Cardiac septum (tissue), 1 donor: Measurements from ENCODE around the gene GUCY2D. TPM values are rescaled to one million over a fixed set of nuclear protein-coding genes. Genes with fewer than 3 reads are reported as not detected.
A peak's percentile ranks its signal among the peaks of the same experiment; 100 is the strongest.

Experiments
- DNase-seq: peaks from one replicate; pipeline ENCODE4 v3.0.0-alpha.2; 2020; ENCODE audit warnings: low spot score
- intact Hi-C: fragments of 100-400 bp; cut with DNase I; formaldehyde crosslinking; loops from one replicate; pipeline ENCODE4 v1.14.0; 2022
- total RNA-seq: library from RNA; stranded (reverse); fragmentation: NEBNext Ultra II Directional; extraction: Animal tissue kit (Norgen Biotek cat#: 25700); gene quantifications from one replicate; pipeline ENCODE4 v1.2.1, GENCODE V29; 2021
- donor health status: DM: no; HTN: no; CAD: no.

Gene GUCY2D
- total RNA-seq, 1 donor from 2014 or later, result not detected

DNA sequence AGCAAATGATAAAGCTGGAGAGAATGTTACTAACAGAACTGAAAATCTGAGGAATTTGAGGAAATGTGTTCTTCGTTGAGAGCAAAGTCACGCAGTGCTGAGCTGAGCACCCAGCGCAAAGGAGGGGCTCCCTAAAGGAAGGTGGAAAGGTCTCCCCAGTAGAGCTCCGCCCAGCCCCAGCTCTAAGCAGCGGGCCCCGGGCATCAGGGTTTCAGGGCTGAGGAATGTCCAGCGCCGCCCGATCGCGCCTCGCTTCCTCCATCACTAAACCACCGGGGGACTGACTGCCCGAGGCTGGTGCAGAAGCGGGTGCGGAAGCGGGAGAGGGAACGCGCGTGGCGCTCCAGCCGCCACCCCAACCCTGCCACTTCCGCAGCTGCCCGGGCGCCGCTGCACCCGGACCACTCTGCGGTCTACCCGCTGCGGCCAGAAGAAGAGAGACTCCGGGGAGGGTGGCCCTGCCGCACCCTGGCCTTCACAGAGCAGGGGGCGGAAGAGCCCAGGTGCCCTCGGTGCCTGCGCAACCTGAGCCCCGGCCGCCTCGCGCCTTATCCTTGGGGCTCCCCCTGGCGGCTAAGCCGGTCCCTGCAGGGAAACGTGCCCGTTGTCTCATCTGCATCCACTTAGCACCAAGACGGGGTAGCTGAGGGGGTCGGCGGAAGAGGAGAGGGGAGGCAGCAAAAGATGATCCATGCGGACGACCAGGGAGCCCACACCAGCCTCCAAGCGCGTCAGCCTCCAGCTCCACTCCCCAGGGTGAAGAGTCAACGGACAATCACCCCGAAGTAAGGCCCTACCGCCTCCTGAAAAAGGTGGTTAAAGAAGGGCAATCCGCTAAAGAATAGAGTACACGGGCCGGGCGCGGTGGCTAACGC lies 12.4 kb upstream of the GUCY2D start:
- intact Hi-C loops, result loop anchor here (1.0 to 5.0 kb wide), 4 partner anchors 77 to 247 kb away; no protein-coding TSS in a partner anchor
- DNase-seq, result peak; percentile 93

DNA sequence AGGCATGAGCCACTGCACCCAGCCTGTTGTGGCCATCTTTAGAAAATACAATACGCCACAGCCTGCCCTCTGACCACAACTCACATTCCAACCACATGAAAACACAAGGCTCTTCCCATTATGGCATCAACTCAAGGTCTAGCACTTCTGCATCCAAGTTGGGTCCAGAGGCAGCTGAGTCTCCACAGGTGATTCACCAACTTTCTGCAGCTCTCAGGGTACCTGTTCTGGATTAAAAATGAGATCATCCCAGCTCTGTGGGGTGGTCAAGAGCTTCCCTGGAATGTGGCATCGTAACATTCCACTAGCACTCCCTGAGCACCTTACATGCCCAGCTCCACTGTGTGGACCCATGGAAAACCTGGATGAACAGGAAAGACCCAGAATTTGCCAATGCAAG lies 9.9 kb upstream of the GUCY2D start:
- DNase-seq, result no peak
- intact Hi-C loops, result loop anchor here (5.0 kb wide), 1 partner anchor 170 kb away; no protein-coding TSS in a partner anchor

DNA sequence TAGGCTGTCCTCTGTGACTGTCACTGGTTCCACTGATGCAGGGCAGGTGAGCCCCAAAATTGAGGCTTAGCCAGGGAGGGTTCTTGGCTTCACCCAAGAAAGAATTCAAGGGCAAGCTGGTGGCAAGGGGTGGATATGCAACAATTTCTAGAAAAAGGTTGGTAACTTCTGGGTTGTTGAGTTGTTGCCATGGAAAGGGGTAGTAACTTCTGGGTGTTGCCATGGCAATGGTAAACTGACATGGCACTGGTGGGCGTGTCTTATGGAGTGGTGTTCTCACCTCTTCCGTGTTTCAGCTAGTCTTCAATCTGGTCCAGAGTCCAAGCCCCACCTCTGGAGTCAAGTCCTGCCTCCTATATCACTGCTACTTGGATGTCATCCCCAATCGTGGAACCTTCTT lies 9.5 kb upstream of the GUCY2D start:
- intact Hi-C loops, result loop anchor here (5.0 kb wide), 1 partner anchor 171 kb away; no protein-coding TSS in a partner anchor
- DNase-seq, result no peak

GRCh38 chr17:7993972-7994589 lies 8.3 kb upstream of the GUCY2D start:
- intact Hi-C loops, result loop anchor here (5.0 kb wide), 1 partner anchor 172 kb away; no protein-coding TSS in a partner anchor
- no peak for DNase-seq

DNA sequence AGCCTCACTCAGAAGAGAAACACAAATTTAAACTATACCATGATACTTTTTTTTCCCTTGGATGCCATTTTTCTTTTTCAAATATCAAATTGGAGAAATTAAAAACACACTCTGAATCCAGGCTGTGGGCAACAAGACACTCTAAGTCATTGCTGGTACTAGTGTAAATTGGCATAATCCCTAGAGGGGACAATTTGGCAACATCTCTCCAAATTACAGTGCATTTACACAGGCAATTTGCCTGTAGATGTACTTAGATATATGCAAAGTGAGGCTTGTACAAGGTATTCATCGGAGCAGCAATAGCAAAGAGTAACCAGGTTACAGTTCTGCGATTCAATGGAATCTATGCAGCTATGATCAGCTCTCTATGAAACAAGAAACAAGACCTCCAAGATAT lies 6.7 kb upstream of the GUCY2D start:
- intact Hi-C loops, result no loop called here
- no peak for DNase-seq

GRCh38 chr17:7997186-7997585 lies 5.2 kb upstream of the GUCY2D start:
- intact Hi-C loops, result no loop called here
- no peak for DNase-seq

GRCh38 chr17:8002721-8003593 lies 542 bp downstream of the GUCY2D start:
- intact Hi-C loops, result no loop called here
- no peak for DNase-seq

GRCh38 chr17:8003594-8004181 lies 1.3 kb downstream of the GUCY2D start:
- DNase-seq, result no peak
- intact Hi-C loops, result no loop called here

DNA sequence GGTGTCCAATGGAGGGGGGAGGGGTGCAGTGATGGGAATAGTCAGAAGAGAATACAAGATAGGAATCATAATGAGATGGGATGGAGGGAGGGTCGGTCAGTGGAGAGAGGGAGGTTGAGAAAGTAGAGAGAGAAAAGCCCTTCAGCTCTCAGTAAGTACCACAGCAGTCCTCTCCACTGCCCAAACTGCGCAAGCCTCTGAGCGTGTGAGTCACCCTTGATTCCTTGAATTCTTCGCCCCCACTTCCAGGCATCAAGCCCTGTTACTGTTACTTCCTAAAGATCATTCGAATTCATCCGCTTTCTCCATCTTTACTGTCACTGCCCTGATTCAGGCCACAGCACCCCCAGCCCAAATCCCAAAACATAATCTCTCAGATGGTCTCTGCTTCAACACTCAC lies 2.5 kb downstream of the GUCY2D start:
- intact Hi-C loops, result no loop called here
- DNase-seq, result no peak

- intact Hi-C loops, result no loop called here
- no peak for DNase-seq
These were observed 2.9 kb downstream of the GUCY2D start for GRCh38 chr17:8005357-8005756.

DNA sequence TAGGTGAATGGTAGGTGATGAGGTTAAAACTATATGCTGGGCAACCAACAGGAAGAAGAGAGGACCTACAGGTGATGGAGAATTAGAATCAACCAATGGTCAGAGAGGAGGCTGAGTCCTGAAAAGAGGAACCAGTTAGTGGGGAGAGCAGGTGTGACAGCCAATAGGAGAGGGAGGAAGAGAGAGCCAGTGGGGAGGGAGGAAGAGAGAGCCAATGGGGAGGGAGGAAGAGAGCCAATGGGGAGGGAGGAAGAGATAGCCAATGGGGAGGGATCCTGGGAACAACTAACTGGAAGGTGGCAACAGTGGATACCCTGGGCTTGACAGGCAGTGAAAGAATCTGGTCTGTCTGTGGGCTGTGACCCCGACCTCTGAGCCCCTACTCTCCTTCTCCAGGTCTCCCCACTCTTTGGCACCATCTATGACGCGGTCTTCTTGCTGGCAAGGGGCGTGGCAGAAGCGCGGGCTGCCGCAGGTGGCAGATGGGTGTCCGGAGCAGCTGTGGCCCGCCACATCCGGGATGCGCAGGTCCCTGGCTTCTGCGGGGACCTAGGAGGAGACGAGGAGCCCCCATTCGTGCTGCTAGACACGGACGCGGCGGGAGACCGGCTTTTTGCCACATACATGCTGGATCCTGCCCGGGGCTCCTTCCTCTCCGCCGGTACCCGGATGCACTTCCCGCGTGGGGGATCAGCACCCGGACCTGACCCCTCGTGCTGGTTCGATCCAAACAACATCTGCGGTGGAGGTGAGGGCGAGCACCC lies 3.7 kb downstream of the GUCY2D start:
- intact Hi-C loops, result no loop called here
- no peak for DNase-seq

- DNase-seq, result no peak
- intact Hi-C loops, result no loop called here
These were observed 4.6 kb downstream of the GUCY2D start for GRCh38 chr17:8006836-8007680.

GRCh38 chr17:8007836-8008235 lies 5.4 kb downstream of the GUCY2D start:
- intact Hi-C loops, result no loop called here
- no peak for DNase-seq

- no peak for DNase-seq
- intact Hi-C loops, result no loop called here
These were observed 9.7 kb downstream of the GUCY2D start for GRCh38 chr17:8012045-8012580.

DNA sequence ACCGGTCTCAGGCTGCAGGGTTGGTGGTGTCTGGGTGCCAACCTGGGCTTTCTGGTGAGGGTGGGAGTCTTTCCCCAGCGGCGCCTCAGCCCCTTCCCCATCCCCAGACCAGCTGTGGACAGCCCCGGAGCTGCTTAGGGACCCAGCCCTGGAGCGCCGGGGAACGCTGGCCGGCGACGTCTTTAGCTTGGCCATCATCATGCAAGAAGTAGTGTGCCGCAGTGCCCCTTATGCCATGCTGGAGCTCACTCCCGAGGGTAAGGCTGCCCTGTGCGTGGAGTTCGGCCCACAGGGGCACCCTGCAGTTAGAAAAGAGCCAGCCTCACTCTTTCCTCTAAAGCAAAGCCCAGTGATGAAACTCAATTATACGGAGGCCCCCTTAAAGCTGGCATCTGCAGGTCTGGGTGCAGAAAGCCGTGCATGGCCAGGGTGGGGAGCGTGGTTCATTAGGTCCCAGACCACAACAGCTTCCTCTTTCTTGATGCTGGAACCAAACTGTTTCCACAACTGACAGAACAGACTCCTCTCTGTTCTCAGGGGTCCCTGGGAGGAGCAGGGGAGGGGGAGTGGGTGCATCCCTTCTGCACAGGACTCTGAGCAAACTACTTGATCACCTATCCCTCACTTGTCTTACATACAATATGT lies 10.7 kb downstream of the GUCY2D start:
- intact Hi-C loops, result no loop called here
- no peak for DNase-seq

DNA sequence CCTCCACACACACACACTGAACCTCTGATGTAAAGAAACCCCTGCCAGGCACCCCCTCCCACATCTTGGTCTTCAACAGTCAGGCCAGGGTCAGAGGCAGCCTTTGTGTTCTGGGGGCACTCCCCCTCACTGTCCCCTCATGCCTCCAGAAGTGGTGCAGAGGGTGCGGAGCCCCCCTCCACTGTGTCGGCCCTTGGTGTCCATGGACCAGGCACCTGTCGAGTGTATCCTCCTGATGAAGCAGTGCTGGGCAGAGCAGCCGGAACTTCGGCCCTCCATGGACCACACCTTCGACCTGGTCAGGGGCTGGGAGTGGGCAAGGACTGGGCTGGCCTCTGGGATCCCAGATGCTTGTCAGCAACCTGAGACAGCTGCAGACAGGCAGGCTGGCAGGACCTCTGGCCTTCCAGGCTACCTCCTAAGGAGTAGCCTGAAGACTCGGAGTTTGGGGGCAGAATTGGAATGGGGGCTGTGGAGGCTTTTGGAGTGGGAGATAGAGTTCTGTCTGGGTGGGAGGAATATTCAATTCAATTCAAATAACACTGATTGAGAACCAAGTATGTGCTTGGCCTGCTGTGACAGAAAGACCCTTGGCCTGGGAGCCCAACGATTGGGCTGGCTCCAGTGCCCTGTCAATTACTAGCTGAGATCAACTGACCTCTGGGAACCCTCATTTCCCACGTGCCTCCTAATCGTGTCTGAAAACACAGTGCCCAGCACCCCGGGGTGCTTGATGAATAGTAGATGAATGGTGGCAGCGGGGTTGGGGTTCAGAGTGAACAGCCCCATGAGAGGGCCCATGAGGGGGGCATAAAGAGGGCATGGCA lies 11.5 kb downstream of the GUCY2D start:
- DNase-seq, result no peak
- intact Hi-C loops, result no loop called here

- DNase-seq, result no peak
- intact Hi-C loops, result no loop called here
These were observed 12.1 kb downstream of the GUCY2D start for GRCh38 chr17:8014558-8014850.
